ENCODE measurements around the gene AOX1.

GRCh38 chr2:200591308-200591707 is 5.5 kb downstream of the AOX1 start:
- TF ChIP-seq CTCF (IDR thresholded peaks at IDR 0.05): no peak
- no peak for TF ChIP-seq EZH2 (IDR thresholded peaks at IDR 0.05; ENCODE audit: borderline replicate concordance, insufficient read depth, low read depth, low read length, poor library complexity, severe bottlenecking)

Data from B cell (primary cell).